Esophagus squamous epithelium (tissue), 4 donors: ENCODE measurements around the gene SLC47A2.
"Not testable (repeated sequence)": the region's sequence is repeated elsewhere in the genome, so short reads cannot be mapped to it uniquely, and the experiment has no call there.

ENCODE experiments used
- CTCF ChIP-seq, 6 experiments: fragments of 450-650 bp in 4 of 6; fragments of 200-600 bp in 2 of 6; sonication (generic) in 2 of 6; IDR thresholded peaks; one replicate each; pipeline ENCODE4 v1.5.1; 2016 to 2019; ENCODE audit warnings: antibody characterized with exemption in 6 of 6, mild to moderate bottlenecking in 4 of 6, moderate library complexity in 4 of 6
- POLR2A ChIP-seq, 4 donors: fragments of 450-650 bp; IDR thresholded peaks; one replicate each; pipeline ENCODE4 v1.6.1; 2017; ENCODE audit warnings: antibody characterized with exemption in 4 of 4, mild to moderate bottlenecking in 4 of 4, moderate library complexity in 3 of 4

GRCh38 chr17:19669680-19670079, 46.7 kb downstream of the SLC47A2 start:
- not testable (repeated sequence) for TF ChIP-seq POLR2A, CTCF (IDR thresholded peaks at IDR 0.05)
